Natural killer cell treated with Interleukin-12 subunit alpha and Interleukin-12 subunit beta and Interleukin-15 and Interleukin-18, amount 100 ng/mL, for 72 hours (primary cell): ENCODE results near the gene SDR39U1. TPM values are rescaled to one million over a fixed set of nuclear protein-coding genes. Genes with fewer than 3 reads are reported as not detected.

Experiments
- ATAC-seq, 2 donors: fragments of 150-1000 bp; cut with Tn5 transposase in 1 of 2; sonication (Bioruptor Pico), chemical (Tn5 transposase) in 1 of 2; 2 replicates each; pipeline ENCODE4 v1.10.0; 2021
- DNase-seq: peaks from one replicate; pipeline ENCODE4 v3.0.0; 2022; ENCODE audit warnings: low spot score
- H3K27ac Mint-ChIP-seq, 2 donors: 1 replicate in 1 of 2; 2 replicates in 1 of 2; pipeline ENCODE4 v1.8.0; 2022; ENCODE audit warnings: mixed read lengths in 2 of 2, mild to moderate bottlenecking in 1 of 2, moderate library complexity in 1 of 2
- H3K27me3 Mint-ChIP-seq, 2 donors: 1 replicate in 1 of 2; 2 replicates in 1 of 2; pipeline ENCODE4 v1.8.0; 2022; ENCODE audit warnings: mixed read lengths in 2 of 2
- H3K36me3 Mint-ChIP-seq: one replicate; pipeline ENCODE4 v1.8.0; 2022; ENCODE audit warnings: mixed read lengths
- H3K4me1 Mint-ChIP-seq, 2 donors: 1 replicate in 1 of 2; 2 replicates in 1 of 2; pipeline ENCODE4 v1.8.0; 2022; ENCODE audit warnings: low read depth in 2 of 2, mixed read lengths in 2 of 2, mild to moderate bottlenecking in 1 of 2
- H3K4me3 Mint-ChIP-seq: one replicate; pipeline ENCODE4 v1.8.0; 2022; ENCODE audit warnings: mixed read lengths
- H3K9me3 Mint-ChIP-seq: 2 replicates; pipeline ENCODE4 v1.8.0; 2022; ENCODE audit warnings: mixed read lengths
- total RNA-seq, 2 donors: library from RNA; stranded (reverse); gene quantifications; one replicate each; pipeline ENCODE4 v1.2.3, GENCODE V29; 2022

SDR39U1 gene
- total RNA-seq, 2 donors from 2014 or later = 33.2 to 50.7 TPM

GRCh38 chr14:24390701-24391468 is 51.7 kb downstream of the SDR39U1 start:
- DNase-seq (no peak), ATAC-seq (no peak)
- H3K27me3 Mint-ChIP-seq = peaks cover 6 to 32% of the 10 kb centered on the region in 2 donors
- no peak overlapping the region for H3K27ac Mint-ChIP-seq
- no peak overlapping the region for H3K4me3 Mint-ChIP-seq
- no peaks in the 10 kb centered on the region for H3K36me3 Mint-ChIP-seq
- no peaks in the 10 kb centered on the region for H3K9me3 Mint-ChIP-seq
- H3K4me1 Mint-ChIP-seq = peaks cover 2 to 3% of the 10 kb centered on the region in 2 donors

Other genes with a start within 250 kb of the SDR39U1 start
- 10 to 100 TPM; 27.6 to 30.2 TPM for gene TM9SF1, start 247.3 kb downstream of the SDR39U1 start, total RNA-seq
- gene TSSK4, start 237.1 kb downstream of the SDR39U1 start, total RNA-seq = under 1 TPM in 1 of 2 donors, not detected in 1; 0.95 TPM
- 10 to 100 TPM; 66.2 to 95.0 TPM for gene CHMP4A, start 229.3 kb downstream of the SDR39U1 start, total RNA-seq
- gene MDP1, start 226.7 kb downstream of the SDR39U1 start, total RNA-seq = 10 to 100 TPM in 1 of 2 donors, 1 to 10 TPM in 1; 9.1 to 11.3 TPM
- 100 to 1,000 TPM; 196 to 199 TPM for gene NEDD8, start 210.4 kb downstream of the SDR39U1 start, total RNA-seq
- 10 to 100 TPM; 40.5 to 54.5 TPM for gene GMPR2, start 209.8 kb downstream of the SDR39U1 start, total RNA-seq
- gene TINF2, start 200.2 kb downstream of the SDR39U1 start, total RNA-seq = 100 to 1,000 TPM in 1 of 2 donors, 10 to 100 TPM in 1; 77.7 to 103 TPM
- gene TGM1, start 179.6 kb downstream of the SDR39U1 start, total RNA-seq = 1 to 10 TPM; 2.5 to 8.7 TPM
- 10 to 100 TPM; 37.6 to 47.5 TPM for gene RABGGTA, start 171.2 kb downstream of the SDR39U1 start, total RNA-seq
- gene DHRS1, start 143.0 kb downstream of the SDR39U1 start, total RNA-seq = 10 to 100 TPM; 15.6 to 17.4 TPM
- 10 to 100 TPM; 38.5 to 59.0 TPM for gene NOP9, start 142.9 kb downstream of the SDR39U1 start, total RNA-seq
- 10 to 100 TPM in 1 of 2 donors, 1 to 10 TPM in 1; 6.8 to 20.2 TPM for gene CIDEB, start 134.8 kb downstream of the SDR39U1 start, total RNA-seq
- gene LTB4R2, start 132.6 kb downstream of the SDR39U1 start, total RNA-seq = 10 to 100 TPM; 13.7 to 27.1 TPM
- gene LTB4R, start 131.3 kb downstream of the SDR39U1 start, total RNA-seq = 10 to 100 TPM; 13.2 to 37.3 TPM
- 1 to 10 TPM; 1.0 to 1.9 TPM for gene ADCY4, start 107.7 kb downstream of the SDR39U1 start, total RNA-seq
- 10 to 100 TPM; 12.5 to 15.5 TPM for gene RIPK3, start 102.8 kb downstream of the SDR39U1 start, total RNA-seq
- gene NFATC4, start 74.6 kb downstream of the SDR39U1 start, total RNA-seq = not detected
- gene NYNRIN, start 43.8 kb downstream of the SDR39U1 start, total RNA-seq = under 1 TPM in 1 of 2 donors, not detected in 1; 0.11 TPM
- gene CBLN3, start 13.1 kb downstream of the SDR39U1 start, total RNA-seq = 10 to 100 TPM in 1 of 2 donors, 1 to 10 TPM in 1; 5.3 to 10.9 TPM
- 10 to 100 TPM; 61.7 to 65.3 TPM for gene KHNYN, start 12.8 kb downstream of the SDR39U1 start, total RNA-seq
- gene CMA1, start 65.5 kb upstream of the SDR39U1 start, total RNA-seq = not detected
- not detected for gene CTSG, start 133.5 kb upstream of the SDR39U1 start, total RNA-seq
- 10 to 100 TPM; 20.8 to 37.3 TPM for gene GZMH, start 166.9 kb upstream of the SDR39U1 start, total RNA-seq
- gene GZMB, start 191.4 kb upstream of the SDR39U1 start, total RNA-seq = 1,000 to 10,000 TPM; 1,173 to 2,090 TPM